ENCODE data around the gene MBOAT2.

MBOAT2 gene

GRCh38 chr2:9010866-9011265, 7.4 kb upstream of the MBOAT2 start:
- Histone ChIP-seq H3K4me2 (ENCODE audit: insufficient read depth, low read length) (no peak overlapping the region), H2AFZ (ENCODE audit: low read depth, low read length) (no peak overlapping the region), H3K4me3 (ENCODE audit: low read depth in 1 of 2, low read length in 2 of 2) (no peak overlapping the region), H3K79me2 (ENCODE audit: insufficient read depth, low read length) (no peaks in the 10 kb centered on the region), H4K20me1 (ENCODE audit: insufficient read depth, low read length) (no peaks in the 10 kb centered on the region), H3K27me3 (ENCODE audit: insufficient read depth, low read length, poor library complexity) (no peaks in the 10 kb centered on the region), H3K9ac (ENCODE audit: low read depth, low read length) (no peak overlapping the region), H3K9me3 (ENCODE audit: insufficient read depth, low read length, severe bottlenecking) (no peaks in the 10 kb centered on the region), H3K36me3 (ENCODE audit: insufficient read depth, low read length) (no peaks in the 10 kb centered on the region), H3K27ac (ENCODE audit: low read length) (no peak overlapping the region), H3K4me1 (ENCODE audit: insufficient read depth, low read length) (no peaks in the 10 kb centered on the region)
- DNase-seq (no peak), ATAC-seq (ENCODE audit: insufficient read depth, low read depth) (no peak)
- TF ChIP-seq CTCF (IDR thresholded peaks at IDR 0.05; ENCODE audit: borderline replicate concordance, extremely low read depth, low read length, poor library complexity, severe bottlenecking): no peak
- TF ChIP-seq EZH2 (IDR thresholded peaks at IDR 0.05; ENCODE audit: borderline replicate concordance, low read depth, low read length, severe bottlenecking): no peak

- H3K4me1 ChIP-seq (ENCODE audit: insufficient read depth, low read length): peaks cover 11% of the 10 kb centered on the region
- H3K36me3 ChIP-seq (ENCODE audit: insufficient read depth, low read length): no peaks in the 10 kb centered on the region
- no peak overlapping the region for H2AFZ ChIP-seq (ENCODE audit: low read depth, low read length)
- H3K9ac ChIP-seq (ENCODE audit: low read depth, low read length): no peak overlapping the region
- no peaks in the 10 kb centered on the region for H4K20me1 ChIP-seq (ENCODE audit: insufficient read depth, low read length)
- no peak overlapping the region for H3K4me2 ChIP-seq (ENCODE audit: insufficient read depth, low read length)
- H3K4me3 ChIP-seq (ENCODE audit: low read depth in 1 of 2, low read length in 2 of 2): no peak overlapping the region
- peaks cover 7% of the 10 kb centered on the region for H3K79me2 ChIP-seq (ENCODE audit: insufficient read depth, low read length)
- no peak overlapping the region for H3K27ac ChIP-seq (ENCODE audit: low read length)
- H3K27me3 ChIP-seq (ENCODE audit: insufficient read depth, low read length, poor library complexity): no peaks in the 10 kb centered on the region
- DNase-seq (no peak), ATAC-seq (ENCODE audit: insufficient read depth, low read depth) (no peak)
- no peak for TF ChIP-seq EZH2 (IDR thresholded peaks at IDR 0.05; ENCODE audit: borderline replicate concordance, low read depth, low read length, severe bottlenecking)
- no peaks in the 10 kb centered on the region for H3K9me3 ChIP-seq (ENCODE audit: insufficient read depth, low read length, severe bottlenecking)
These were observed 5.6 kb upstream of the MBOAT2 start for GRCh38 chr2:9008951-9009664.

DNA sequence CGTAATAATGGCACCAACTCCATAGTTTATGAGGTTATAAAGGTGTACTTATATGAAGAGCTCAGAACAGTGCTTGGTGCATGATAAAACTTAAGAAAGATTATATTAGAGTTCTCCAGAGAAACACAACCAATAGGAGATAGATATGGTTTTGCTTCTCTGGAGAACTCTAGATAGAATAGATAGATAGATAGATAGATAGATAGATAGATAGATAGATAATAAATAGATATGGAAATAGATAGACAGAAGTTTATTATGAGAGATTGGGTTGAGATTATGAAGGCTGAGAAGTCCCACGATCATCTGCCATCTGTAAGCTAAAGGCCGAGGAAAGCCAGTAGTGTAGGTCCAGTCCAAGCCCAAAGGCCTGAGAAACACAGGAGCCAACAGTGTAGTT, 2.9 kb upstream of the MBOAT2 start:
- Histone ChIP-seq H3K4me2 (ENCODE audit: insufficient read depth, low read length) (no peak overlapping the region), H2AFZ (ENCODE audit: low read depth, low read length) (no peak overlapping the region), H4K20me1 (ENCODE audit: insufficient read depth, low read length) (peaks cover 4% of the 10 kb centered on the region; the same call in 1 of the 2 replicates)

More for the DNA sequence above, 2.9 kb upstream of the MBOAT2 start:
- Histone ChIP-seq H3K4me3 (ENCODE audit: low read depth in 1 of 2, low read length in 2 of 2) (no peak overlapping the region), H3K27me3 (ENCODE audit: insufficient read depth, low read length, poor library complexity) (no peaks in the 10 kb centered on the region), H3K9ac (ENCODE audit: low read depth, low read length) (no peak overlapping the region), H3K36me3 (ENCODE audit: insufficient read depth, low read length) (no peaks in the 10 kb centered on the region), H3K4me1 (ENCODE audit: insufficient read depth, low read length) (peaks cover 28% of the 10 kb centered on the region), H3K9me3 (ENCODE audit: insufficient read depth, low read length, severe bottlenecking) (no peaks in the 10 kb centered on the region), H3K27ac (ENCODE audit: low read length) (no peak overlapping the region), H3K79me2 (ENCODE audit: insufficient read depth, low read length) (peaks cover 29% of the 10 kb centered on the region)
- ATAC-seq (ENCODE audit: insufficient read depth, low read depth) (no peak), DNase-seq (no peak)
- TF ChIP-seq CTCF (IDR thresholded peaks at IDR 0.05; ENCODE audit: borderline replicate concordance, extremely low read depth, low read length, poor library complexity, severe bottlenecking) (no peak), EZH2 (IDR thresholded peaks at IDR 0.05; ENCODE audit: borderline replicate concordance, low read depth, low read length, severe bottlenecking) (no peak)
